ENCODE data around the gene TMEM222.
"Not testable (repeated sequence)": the region's sequence is repeated elsewhere in the genome, so short reads cannot be mapped to it uniquely, and the experiment has no call there.

Gene TMEM222

DNA sequence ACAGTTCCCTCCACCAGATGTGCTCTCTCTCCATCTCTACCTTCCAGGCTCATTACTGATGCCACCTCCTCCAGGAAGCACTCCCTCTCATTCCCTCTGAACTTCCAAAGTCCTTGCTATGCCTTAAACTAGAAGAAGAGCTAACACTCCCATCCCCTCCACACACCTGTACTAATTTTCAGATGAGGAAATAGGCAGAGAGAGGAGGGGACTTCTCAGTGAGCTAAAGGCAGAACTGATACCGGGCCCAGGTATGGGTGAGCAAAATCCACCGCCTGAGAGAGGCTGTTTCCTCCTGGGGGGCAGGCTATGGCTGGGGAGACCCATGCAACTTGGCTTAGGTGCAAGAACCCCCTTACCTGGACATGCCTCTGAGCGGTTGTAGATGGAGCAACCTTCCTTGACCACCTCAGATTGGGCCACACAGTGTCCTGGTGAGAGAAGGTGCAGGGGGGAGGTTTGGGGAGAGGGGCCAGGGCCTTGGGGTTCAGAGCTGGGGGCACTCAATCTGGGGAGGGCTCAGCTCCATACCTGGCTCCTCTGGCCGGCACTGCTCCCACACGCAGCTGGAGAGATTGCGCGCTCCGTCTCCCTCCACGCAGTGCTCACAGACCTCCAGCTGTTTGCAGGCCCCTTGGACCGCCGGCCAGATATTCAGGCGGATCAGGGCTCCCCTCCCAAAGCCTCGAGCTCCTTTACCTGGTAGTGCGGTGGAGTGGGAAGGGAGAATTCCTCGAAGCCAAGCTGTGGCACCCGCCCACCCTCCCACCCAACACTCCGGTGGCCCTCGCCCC is 60.2 kb downstream of the TMEM222 start:
- Mint-ChIP-seq H3K27ac (no peak overlapping the region), H3K27me3 (no peaks in the 10 kb centered on the region), H3K9me3 (no peaks in the 10 kb centered on the region), H3K36me3 (ENCODE audit: low read depth) (no peaks in the 10 kb centered on the region), H3K4me3 (no peak overlapping the region), H3K4me1 (ENCODE audit: low read depth) (no peaks in the 10 kb centered on the region)
- no peak for DNase-seq

DNA sequence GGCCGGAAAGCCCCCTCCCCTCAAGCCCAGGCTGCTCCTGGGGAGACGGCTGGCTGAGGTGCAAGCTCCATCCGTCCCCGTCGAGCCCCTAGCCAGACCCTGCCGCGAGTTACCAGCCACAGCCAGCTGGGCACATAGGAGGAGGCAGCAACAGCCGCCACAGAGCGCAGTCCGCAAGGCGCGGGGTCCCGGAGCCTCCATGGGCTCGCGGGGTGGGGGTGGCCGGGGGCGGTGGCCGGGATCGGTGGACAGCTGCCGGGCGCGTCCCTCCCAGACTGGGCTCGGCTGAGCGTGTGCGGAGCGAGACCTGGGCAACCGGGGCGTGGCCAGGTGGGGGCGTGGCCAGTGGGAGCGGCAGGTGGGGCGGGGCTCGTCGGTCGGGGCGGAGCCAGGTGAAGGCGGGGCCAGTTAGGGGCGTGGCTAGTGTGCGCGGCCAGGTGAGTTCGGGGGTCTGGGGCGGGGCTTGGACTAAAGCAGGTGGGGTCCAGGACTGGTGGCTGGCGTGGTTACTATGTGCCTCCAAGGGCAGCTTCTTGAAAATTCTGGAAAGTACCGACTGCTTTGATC is 61.2 kb downstream of the TMEM222 start, which contains the start of gene CD164L2:
TSS of gene CD164L2 (minus strand) at position 295 of the 567 bp plus-strand sequence. CDS start at position 201, 94 bp downstream.
- Mint-ChIP-seq H3K36me3 (ENCODE audit: low read depth) (no peaks in the 10 kb centered on the region), H3K4me1 (ENCODE audit: low read depth) (no peaks in the 10 kb centered on the region), H3K9me3 (no peaks in the 10 kb centered on the region), H3K4me3 (no peak within 1 kb of the TSS), H3K27me3 (no peaks in the 10 kb centered on the region), H3K27ac (no peak within 1 kb of the TSS)
- peak; percentile 66 for DNase-seq

DNA sequence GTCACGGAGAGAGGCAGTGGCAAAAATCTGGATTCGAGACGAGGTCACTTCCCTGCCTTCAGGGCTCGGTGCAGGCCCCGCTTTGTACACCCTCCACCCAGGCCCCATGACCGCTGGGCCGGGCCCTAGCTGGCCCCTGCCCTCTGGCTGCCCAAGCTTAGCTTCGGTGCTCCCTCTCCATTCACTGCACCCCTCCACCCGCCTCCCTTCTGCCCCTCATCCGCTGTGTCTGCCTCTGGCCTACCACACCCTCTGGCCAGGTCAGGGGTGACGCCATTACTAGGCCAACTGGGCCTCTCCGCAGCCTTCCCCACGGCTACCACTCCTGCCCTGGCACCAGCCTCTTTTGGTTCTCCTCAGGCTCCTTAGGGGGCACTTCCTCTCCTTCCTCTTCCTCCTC is 61.7 kb downstream of the TMEM222 start:
- H3K36me3 Mint-ChIP-seq (ENCODE audit: low read depth): no peaks in the 10 kb centered on the region
- H3K27me3 Mint-ChIP-seq: no peaks in the 10 kb centered on the region
- no peak for DNase-seq
- no peaks in the 10 kb centered on the region for H3K4me1 Mint-ChIP-seq (ENCODE audit: low read depth)
- no peak overlapping the region for H3K27ac Mint-ChIP-seq
- H3K9me3 Mint-ChIP-seq: no peaks in the 10 kb centered on the region
- H3K4me3 Mint-ChIP-seq: no peak overlapping the region

DNA sequence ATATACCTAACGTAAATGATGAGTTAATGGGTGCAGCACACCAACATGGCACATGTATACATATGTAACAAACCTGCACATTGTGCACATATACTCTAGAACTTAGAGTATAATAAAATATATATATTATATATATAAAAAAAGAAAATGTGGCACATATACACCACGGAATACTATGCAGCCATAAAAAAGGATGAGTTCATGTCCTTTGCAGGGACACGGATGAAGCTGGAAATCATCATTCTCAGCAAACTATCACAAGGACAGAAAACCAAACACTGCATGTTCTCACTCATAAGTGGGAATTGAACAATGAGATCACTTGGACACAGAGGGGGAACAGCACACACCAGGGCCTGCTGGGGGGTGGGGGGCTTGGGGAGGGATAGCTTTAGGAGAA is 62.8 kb downstream of the TMEM222 start:
- H3K36me3 Mint-ChIP-seq (ENCODE audit: low read depth); H3K9me3 Mint-ChIP-seq; H3K4me1 Mint-ChIP-seq (ENCODE audit: low read depth); H3K27ac Mint-ChIP-seq; H3K4me3 Mint-ChIP-seq; DNase-seq; H3K27me3 Mint-ChIP-seq: not testable (repeated sequence)
